HG03196 (cell line): ENCODE measurements around the gene PLA1A.

Experiments
- ATAC-seq: cut with Tn5 transposase; IDR thresholded peaks from one replicate; pipeline ENCODE4 v1.9.1; 2021; ENCODE audit not compliant: unreplicated experiment

Gene PLA1A

DNA sequence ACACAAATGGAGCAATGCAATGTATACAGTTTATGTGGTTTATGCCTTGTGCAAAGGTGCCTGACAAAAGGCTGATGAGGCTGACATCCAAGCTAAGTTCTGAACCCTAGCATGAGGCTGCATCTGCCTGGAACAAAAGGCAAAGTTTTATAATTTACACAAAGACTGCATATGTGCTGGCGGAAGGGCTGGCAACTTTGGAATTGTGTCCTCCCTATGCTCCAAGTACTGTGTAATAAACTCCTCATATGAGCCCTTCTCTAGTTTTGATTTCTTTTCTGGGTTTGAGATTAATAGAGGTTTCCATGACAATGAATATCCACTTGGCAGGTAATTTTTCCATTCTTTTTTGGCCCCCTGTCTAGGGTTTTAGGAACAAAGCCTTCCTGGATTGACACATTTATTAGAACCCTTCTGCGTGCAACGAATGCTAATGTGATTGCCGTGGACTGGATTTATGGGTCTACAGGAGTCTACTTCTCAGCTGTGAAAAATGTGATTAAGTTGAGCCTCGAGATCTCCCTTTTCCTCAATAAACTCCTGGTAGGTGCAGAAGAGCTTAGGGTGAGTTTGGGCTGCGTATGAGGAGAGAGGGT lies 10.8 kb downstream of the PLA1A start:
- no peak for ATAC-seq

DNA sequence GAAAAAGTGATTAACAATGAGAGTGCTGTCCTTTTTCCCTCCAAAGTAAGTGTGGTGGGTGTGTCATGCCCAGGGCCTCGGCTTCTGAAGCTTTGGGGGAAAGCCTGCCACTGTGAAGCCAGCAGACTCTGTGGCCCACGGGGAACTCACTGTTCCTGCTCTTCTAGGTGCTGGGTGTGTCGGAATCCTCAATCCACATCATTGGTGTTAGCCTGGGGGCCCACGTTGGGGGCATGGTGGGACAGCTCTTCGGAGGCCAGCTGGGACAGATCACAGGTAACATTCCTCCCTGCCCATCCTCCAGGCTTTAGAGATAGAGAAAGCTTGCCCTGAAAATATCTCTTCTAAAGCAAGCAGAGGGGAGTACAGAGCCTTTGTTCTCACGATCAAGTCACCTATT lies 11.6 kb downstream of the PLA1A start:
- ATAC-seq, result no peak

DNA sequence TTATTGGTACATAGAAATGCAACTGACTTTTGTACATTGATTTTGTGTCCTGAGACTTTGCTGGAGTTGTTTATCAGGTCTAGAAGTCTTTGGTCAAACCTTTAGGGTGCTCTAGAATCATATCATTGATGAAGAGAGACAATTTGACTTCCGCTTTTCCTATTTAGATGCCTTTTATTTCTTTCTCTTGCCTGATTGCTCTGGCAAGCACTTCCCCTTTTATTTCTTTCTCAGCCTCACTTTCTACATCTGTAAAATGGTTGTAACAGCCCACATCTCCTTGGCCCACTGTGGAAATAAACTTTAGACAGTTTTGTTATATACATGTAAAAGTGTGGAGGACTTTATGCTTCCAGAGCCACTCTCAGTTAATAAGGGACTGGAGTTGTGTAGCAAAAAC lies 14.0 kb downstream of the PLA1A start:
- no peak for ATAC-seq

DNA sequence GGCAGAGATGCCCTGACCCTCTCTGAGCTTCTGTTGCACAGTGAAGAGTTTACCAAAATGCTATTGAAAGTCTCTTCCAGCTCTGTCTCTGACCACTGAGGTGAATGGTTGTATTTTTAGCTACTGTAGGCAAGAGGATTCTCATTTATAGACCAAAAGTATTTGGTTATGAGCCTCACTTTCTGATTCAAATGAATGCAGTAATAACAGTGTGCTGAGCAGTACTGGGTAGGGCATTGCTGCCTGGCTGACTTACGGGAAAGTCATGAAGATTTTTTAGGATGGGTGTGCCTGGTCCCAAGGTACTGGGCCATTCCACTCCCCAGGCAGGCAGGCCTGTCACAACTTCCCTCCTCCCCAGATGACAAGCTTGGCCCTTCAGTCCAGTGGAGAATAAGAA lies 15.5 kb downstream of the PLA1A start:
- no peak for ATAC-seq

DNA sequence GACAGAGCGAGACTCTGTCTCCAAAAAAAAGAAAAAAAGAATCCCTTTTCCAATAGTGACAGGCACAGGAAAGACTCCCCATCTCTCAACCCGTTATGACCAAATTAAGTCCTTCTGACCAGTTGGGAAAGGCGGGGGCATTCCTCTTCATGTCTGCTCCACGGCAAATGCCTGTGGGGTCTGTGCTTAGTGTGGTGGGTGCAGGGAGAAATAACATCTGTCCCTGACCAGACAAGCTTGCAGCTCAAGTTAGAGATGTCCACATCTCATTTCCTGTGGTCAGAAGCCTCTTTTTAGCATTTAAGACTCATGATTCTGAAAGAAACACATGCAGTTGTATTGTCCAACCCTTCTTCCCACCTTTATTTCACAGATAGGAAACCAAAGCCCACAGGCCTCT lies 16.2 kb downstream of the PLA1A start:
- ATAC-seq, result no peak

DNA sequence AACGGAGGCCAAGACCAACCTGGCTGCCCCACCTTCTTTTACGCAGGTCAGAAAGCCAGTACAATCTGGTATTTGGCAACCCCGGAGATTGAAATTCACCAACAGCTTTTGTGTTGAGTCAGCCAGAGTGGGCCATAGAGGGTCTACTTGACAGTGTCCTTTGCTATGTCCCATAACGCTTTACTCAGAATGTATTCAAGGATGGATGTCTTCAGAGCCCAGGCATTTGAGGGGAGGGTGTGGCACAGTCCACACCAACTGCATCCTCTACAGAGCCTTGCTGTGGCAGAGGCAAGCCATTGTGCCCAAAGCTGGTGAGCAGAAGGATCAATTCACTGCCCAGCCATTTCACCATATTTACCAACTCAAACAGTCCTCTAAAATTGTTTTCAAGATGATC lies 18.4 kb downstream of the PLA1A start:
- no peak for ATAC-seq

DNA sequence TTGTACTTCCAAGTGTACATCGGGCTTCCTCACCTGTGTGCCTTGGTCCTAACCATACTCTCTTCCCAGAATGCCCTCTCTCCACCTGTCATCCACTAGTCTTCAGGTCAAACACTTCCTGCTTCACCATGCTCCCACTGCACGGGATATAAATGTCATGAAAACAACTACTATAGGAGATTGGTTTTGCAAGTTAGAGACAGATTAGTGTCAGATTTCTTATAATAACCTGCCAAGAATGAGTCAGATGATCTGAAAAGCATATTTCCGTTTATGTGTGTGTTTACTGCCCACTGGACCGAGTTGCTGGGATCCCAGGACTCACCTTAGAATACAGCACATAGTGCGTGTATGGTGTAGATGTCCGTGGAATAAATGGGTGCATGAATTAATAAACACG lies 21.4 kb downstream of the PLA1A start:
- no peak for ATAC-seq

DNA sequence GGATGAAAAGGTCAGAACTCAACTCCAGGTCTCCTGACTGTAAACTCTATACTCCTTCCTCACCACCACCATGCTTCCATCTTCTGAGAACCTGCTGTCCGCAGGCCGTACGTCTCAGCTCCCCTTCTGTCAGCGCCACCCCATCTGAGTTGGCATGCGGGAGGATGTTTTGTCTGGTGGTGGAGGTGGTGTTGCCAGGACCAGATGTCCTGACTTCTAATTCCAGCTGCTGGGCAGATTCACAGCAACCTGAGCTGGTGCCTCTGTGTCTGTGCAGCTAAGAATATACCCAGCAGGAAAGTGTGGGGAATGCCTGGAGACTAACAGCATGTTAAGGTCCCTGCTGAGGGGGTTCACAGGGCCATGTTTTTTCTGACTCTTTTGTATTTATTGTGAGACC lies 23.2 kb downstream of the PLA1A start:
- ATAC-seq, result no peak

DNA sequence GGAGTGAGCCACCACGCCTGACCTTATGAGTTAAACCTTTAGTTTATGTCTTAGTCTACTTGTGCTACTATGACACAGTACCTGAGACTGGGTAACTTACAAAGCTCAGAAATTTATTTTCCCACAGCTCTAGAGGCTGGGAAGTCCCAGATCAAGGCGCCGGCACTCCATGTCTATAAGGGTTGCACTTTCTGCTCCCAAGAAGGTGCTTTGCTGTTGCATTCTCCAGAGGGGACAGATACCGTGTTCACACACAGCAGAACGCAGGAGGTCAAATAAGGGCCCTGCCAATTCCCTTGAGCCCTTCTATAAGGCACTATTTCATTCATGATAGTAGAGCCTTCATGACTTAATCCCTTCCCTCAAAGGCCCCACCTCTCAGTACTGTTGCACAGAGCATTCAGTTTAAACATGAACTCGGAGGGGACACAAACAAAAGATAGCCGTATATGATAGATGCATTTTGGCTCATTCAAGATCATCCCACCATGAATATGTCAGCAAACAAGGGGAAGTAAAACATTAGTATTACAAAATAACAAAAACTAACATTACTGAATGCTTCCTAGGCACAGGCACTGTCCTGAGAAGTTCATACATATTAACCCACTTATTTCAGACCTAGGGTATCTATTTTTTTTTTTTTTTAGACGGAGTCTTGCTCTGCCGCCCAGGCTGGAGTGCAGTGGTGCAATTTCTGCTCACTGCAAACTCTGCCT lies 26.5 kb downstream of the PLA1A start:
- ATAC-seq, result no peak

DNA sequence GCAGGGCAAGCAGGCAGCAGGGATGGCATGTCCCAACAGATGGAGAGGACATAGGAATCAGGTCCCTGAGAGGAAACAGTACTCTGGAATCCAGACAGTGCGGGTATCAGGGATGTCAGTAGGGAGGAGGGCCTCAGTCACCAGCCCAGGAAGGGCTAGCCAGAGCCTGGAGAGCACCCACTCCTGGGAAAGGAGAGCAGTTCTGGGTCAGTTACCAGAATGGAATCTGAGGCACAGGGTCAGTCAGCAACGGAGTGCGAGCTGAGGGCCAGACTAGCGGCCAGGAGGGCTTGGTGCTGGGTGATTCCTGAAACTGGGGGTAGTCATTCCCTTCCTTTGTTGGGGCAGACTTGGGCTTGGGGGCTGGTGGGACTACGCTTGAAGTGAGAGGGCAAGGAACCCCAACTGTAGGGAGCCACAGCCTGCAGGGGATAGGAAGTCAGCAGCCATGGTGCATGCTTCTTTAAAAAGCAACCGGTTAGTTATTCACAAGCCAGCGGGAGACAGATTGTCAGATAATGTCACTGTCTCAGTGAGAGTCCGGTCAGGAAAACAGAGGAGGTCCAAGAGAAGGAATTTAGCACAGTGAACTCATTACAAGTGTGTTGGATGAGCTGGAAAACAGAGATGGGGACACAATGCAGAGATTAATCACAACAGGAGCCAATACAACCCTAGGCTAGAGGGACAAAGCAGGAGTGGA lies 27.9 kb downstream of the PLA1A start:
- ATAC-seq, result no peak

DNA sequence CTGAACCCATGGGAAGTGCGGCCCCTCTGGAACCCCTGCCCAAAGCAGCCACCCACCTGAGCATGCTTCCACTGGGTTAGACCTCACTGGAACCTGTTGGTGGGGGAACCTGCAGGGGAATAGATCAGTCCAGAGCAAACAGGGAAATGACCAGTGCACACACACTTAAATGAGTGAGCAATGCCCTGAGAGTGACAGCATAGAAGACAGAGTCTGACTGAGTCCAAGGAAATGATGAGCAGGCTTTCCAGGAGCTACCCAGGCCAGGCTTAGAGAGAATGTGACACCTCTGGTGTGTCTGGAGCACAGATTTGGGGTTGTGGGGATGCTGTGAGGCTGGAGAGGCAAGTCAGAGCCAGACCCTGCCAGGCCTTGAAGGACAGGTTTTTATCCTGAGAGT lies 28.5 kb downstream of the PLA1A start:
- no peak for ATAC-seq

DNA sequence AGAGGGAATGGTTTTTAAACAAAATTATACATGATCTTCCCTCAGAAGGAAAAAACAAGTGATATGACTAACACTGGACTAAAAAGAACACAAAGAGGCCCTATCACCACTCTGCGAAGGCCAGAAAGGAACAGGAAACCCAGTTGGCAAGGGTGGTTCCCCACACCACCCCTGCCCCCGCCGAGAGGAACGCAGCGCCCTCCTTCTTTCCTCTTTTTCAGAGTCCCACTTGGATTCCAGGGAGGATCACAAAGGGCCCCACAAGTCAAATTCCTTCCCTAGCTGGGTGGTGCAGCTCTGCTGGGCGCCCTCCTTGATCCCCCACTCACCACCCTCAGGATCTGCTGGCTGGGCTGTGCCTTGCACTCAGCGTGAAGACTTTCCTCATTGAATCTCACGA lies 29.8 kb downstream of the PLA1A start:
- ATAC-seq, result no peak

DNA sequence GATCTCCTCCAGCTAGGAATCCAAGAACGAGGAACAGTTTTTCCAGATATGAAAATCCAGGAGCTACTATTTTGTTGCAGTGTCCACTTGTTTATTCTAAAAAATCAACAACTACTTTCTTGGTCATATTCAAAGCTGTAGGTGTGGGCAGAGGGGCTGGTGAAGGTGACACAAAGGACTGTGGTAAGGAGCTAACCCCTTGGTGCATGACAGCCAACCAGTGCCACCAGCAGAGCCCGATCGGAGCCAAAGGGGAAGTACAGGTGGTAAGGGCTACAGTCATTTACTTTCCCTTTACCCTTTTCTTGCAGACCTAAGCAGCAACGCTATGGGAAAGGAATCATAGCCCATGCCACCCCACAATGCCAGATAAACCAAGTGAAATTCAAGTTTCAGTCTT lies 30.7 kb downstream of the PLA1A start:
- peak; percentile 64 for ATAC-seq

DNA sequence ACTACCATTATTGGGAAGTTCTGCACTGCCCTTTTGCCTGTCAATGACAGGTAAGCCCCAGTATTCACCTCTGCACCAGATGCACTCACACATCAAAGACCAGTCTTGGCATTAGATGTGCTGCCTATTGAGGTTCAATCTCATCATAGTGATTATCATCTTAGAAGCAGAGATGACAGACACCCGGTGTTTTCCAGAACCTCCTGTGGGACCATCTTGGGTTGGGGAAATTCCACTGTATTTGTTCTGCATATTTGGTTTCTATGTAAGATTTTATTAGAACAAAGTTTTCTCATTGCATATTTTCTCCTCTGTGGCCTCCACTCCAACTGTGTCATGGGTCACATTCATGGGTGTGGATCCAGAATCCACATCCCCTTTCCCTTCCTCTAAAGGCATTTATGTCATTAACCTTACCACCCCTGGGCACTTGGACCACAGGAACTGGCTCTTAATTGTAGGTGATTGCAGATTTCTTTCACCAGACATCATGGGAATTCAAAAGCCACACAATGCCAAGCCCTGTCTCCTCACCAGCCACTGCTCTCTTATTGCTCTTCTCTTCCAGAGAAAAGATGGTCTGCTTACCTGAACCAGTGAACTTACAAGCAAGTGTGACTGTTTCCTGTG lies 31.2 kb downstream of the PLA1A start:
- ATAC-seq, result peak; percentile 43

DNA sequence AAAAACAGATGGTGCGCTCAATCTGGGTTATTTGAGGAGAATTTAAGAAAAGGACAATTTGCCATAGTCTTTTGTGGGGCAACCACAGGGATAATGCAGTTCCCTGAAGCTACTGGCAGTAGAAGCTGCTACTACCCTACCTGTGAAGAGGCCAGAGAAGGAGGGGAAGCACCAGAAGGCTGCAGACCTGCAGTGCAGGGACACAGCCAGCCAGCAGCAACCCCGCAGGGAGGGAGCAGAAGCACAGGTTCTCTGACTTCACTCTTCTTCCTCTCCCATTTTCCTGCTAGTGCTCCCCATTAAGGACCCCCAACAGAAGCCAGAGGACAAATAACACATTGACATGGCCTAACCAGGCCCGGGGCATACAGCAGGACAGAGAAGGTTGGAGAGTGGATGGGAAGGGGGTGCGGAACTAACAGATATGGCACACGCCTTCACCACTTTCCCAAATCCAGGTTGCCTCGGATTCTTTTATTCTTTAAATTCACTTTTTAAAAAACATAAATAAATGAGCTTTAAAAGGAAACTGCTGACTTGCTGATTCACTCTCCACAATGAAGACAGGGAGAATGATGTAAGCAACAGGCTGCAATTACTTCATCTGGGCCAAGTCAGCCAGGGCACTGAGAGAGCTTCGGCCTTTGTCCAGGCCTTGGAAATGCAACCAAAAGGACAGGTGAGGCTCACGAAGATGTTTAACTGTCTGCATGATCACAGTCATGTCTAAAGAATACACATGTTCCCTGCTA lies 32.6 kb downstream of the PLA1A start:
- no peak for ATAC-seq

DNA sequence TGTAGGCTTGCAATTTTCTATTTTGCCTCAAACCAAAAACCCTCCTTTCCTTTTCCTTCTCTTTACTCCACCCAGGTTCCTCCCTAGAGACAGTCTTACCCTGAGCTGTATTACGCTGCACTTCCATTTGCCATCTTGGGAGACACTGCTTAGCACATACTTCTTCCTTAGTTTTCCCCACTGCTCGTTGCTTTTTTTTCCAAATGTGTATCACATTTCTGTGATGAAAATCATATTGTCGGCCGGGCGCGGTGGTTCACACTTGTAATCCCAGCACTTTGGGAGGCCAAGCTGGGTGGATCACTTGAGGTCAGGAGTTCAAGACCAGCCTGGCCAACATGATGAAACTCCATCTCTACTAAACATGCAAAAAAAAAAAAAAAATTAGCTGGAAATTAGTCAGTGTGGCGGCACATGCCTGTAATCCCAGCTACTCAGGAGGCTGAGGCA lies 33.2 kb downstream of the PLA1A start:
- no peak for ATAC-seq

DNA sequence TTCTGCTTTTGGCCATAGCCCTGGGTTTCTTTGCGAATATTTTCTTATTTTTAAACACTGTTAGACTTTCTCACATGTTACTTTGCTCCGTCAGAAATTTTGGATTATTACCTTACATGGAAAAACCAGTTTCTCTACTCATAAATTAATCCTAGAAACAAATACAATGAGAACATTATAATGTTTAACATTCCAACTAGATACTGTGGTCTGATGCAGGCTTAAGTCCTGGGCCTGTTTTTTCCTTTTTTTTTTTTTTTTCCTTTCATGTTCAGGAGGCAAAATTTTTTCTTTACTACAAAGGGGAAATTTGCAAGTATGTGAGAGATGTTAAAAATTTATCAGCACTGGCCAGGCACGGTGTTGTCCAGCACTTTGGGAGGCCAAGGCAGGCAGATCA lies 33.8 kb downstream of the PLA1A start:
- no peak for ATAC-seq

DNA sequence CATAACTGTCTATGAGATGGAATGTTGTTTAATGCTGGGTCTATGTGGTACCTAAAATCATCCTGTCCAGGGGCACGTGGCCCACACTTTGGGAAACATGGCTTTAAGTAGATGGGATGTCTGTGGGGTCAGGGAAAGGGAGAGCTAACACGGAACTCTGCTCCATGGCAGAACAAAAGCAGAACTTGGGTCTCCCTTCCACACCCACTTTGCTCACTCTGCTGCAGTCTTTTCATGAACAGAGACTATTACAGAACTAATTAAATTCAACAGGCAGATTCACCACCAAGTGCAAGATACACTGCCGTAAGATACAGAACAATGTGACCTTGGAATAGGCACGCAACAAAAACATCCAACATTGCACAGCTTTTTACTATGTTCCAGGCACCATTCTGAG lies 34.5 kb downstream of the PLA1A start:
- ATAC-seq, result no peak

DNA sequence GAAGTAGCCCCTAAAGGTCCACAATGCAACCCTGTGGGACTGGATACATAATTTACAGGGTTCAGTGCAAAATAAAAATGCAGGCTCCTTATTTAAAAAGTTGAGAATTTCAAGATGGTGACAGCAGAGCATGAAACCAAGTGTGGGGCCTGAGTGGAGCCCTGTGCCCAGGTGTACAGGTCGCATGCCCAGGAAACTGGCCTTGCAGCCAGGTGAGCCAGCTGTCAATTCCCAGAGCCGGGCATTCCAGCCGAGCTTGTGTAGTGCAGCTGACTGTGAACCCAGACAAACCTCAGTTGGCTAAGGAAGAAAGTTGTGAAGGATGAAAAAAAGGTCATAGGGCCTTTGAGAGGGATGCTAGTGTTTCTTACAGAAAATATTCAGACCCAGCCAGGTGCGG lies 35.1 kb downstream of the PLA1A start:
- no peak for ATAC-seq

DNA sequence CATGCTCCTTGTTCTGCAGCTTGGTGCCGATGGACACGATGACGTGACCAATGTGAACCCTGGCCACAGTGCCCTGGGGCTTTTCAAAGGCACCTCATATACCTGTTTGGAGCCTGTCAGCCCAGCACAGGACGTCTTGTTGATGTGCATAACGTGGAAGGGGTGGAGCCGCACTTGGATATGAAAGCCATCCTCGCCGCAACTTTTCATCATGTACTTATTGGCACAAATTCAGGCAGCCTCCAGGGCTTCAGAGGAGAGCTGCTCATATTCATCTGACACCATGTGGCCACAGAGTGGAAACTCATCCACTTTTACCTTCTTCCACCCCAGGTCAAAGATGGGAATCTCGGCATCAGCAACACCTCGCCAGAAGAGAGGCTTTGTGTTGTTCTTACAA lies 38.0 kb downstream of the PLA1A start:
- no peak for ATAC-seq

DNA sequence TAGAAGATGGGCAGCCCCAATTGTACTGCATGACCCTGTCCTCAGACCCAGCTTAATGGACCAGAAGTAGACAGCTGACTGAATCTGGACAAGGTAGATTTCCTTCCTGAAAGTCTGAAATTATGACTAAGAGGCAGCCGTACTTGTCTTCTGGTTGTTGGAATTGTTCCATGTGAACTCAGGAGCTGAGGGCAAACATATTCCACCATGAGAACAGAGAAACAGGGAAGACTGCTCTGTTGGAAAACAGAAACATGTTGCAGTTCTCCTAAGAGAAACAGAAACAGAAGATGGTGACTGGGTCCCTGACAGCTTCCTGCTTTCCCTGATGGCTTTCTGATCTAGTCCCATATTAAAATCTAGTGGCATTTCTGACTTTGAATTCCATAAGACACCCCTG lies 38.6 kb downstream of the PLA1A start:
- ATAC-seq, result no peak
